Subcutaneous adipose tissue (tissue), 4 donors: ENCODE data around the gene ERVK3-1. TPM values are rescaled to one million over a fixed set of nuclear protein-coding genes. Genes with fewer than 3 reads are reported as not detected.

Experiments used
- CTCF ChIP-seq: fragments of 450-650 bp; IDR thresholded peaks from one replicate; pipeline ENCODE4 v1.5.1; 2016; ENCODE audit warnings: low read depth, mild to moderate bottlenecking, control low read depth, antibody characterized with exemption, moderate library complexity
- total RNA-seq, 4 donors: library from RNA; depleted of rRNA; stranded (reverse); fragments of >200 nt; gene quantifications; one replicate each; pipeline ENCODE4 v1.1.0, GENCODE V29; 2016

The ERVK3-1 gene
- total RNA-seq, 4 donors from 2014 or later: 39.2 to 42.2 (median 40.5) TPM

DNA sequence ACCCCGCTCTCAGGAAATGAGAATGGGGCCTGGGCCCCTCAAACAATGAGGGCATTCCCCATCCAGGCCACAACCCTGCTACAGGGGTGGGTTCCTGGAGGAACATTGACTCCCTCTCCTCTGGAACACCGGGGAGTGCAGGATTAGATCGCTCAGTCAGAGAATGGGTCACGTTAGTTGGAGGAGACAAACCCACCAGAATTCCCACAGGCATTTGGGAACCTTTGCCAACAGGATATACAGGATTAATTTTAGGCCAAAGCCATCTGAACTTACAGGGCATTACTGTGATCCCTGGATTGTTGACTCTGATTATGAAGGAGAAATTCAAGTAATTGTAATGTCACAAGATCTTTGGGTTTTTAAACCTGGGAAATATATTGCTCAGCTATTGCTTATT, 2.6 kb downstream of the ERVK3-1 start:
- no peak for TF ChIP-seq CTCF

DNA sequence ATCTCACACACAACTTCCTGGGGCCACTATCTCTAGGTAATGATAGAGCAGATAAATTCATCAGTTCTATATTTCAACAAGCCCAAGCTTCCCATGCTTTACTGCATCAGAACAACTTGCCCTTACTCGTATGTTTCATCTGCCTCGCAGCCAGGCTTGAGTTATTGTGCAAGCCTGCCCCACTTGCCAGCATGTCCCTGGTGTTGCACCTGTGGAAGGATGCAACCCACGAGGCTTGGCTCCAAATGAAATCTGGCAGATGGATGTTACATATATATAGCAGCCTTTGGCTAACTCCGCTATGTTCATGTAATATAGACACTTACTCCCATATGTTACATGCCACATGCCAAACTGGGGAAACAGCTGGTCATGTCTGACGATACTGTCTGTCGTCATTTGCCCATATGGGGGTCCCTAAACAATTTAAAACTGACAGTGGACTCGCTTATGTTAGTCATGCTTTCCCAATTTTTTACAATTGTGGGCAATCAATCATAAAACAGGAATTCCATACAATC, 6.2 kb downstream of the ERVK3-1 start:
- no peak for TF ChIP-seq CTCF

DNA sequence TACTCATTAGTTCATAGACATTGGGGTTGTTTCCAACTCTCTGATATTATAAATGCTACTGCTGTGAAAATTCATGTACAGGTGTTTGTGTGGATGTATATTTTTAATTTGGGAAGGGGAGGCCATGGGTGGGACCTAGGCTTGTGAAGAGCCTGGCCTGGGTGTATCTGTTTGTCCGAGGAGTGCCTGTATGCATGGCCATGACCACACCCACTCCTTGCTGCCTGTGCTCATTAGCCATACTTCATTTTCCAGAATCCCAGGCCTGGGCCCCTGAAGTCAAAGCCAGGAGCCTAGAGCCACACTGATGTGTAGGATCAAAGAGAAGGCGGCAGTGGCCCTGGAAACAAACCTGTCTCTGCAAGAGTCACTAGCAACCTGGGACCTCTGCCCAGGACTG, 10.4 kb downstream of the ERVK3-1 start:
- TF ChIP-seq CTCF: no peak

- no peak for TF ChIP-seq CTCF
Observed at GRCh38 chr19:58317476-58318072, 12.4 kb downstream of the ERVK3-1 start.

DNA sequence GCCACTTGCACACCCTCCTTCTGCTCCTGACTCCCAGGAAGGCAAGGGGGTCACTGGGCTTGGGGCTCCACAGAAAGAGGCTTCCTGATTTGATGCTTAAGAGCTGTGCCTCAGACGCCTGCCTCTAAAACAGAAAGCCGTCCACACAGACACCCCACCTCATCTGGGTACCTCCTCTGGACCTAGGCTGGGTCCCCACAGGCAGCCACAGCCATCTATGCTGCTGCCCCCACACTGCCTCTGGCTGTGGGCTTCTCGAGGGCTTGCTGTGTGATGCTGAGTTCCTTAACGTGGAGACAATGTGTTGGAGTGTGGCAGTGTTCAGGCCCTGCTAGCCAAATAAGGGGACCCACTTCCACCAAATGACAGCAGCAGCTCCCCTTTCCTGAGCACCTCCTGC, 13.1 kb downstream of the ERVK3-1 start:
- TF ChIP-seq CTCF: no peak

DNA sequence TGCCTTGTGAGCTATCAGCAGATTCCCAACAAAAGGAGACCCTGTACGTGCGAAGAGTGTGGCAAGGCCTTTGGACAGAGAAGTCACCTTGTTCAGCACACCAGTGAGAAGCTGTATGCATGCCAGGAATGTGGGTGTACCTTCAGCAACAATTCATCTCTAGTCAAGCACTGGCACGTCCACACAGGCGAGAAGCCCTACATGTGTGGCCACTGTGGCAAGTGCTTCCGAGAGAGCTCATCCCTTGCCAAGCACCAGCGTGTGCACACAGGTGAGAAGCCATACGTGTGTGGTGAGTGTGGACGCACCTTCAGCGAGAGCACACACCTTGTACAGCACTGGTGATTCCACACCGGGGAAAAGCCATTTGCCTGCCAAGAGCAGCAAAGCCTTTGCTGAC, 14.1 kb downstream of the ERVK3-1 start:
- TF ChIP-seq CTCF: no peak

- no peak for TF ChIP-seq CTCF
Observed at GRCh38 chr19:58325311-58326022, 20.3 kb downstream of the ERVK3-1 start.
